ENCODE data around the gene PARS2.
A peak's percentile ranks its signal among the peaks of the same experiment; 100 is the strongest.

Gene PARS2

GRCh38 chr1:54716299-54717047 lies 47.9 kb downstream of the PARS2 start:
- H4K91ac ChIP-seq (ENCODE audit: low read depth, low read length), result no peak overlapping the region
- H3K9ac ChIP-seq (ENCODE audit: low read length), result peak overlapping the region; percentile 68
- H3K4me1 ChIP-seq (ENCODE audit: control insufficient read depth in 1 of 2, insufficient read depth in 2 of 2, low read length in 2 of 2), result peaks cover 4 to 5% of the 10 kb centered on the region in 2 experiments
- H3K4me2 ChIP-seq (ENCODE audit: low read length), result peak overlapping the region; percentile 83
- H2AFZ ChIP-seq (ENCODE audit: insufficient read depth, low read length, poor library complexity), result no peak overlapping the region
- WGBS (ENCODE audit: extremely low coverage, insufficient coverage, insufficient read length), result no CpG with 5 or more reads among the region's 8 CpGs
- H3K23ac ChIP-seq (ENCODE audit: low read length), result no peak overlapping the region
- H3K79me2 ChIP-seq (ENCODE audit: control insufficient read depth, insufficient read depth, low read length, poor library complexity), result peaks cover 3% of the 10 kb centered on the region
- no peak overlapping the region for H4K12ac ChIP-seq (ENCODE audit: low read depth, low read length)
- H3K27me3 ChIP-seq (ENCODE audit: insufficient read depth, low read length), result no peaks in the 10 kb centered on the region
- no peak overlapping the region for H3K18ac ChIP-seq (ENCODE audit: low read length)
- DNase-seq, result no peak
- peak overlapping the region; percentile 97 for H4K8ac ChIP-seq (ENCODE audit: low read depth, low read length)
- no peak overlapping the region for H3K4me3 ChIP-seq (ENCODE audit: low read depth, low read length)
- H2BK5ac ChIP-seq (ENCODE audit: low read depth, low read length, poor library complexity), result no peak overlapping the region
- H3K36me3 ChIP-seq (ENCODE audit: control insufficient read depth in 1 of 2, insufficient read depth in 2 of 2, low read length in 2 of 2), result peaks cover 3 to 8% of the 10 kb centered on the region in 2 experiments
- H3K79me1 ChIP-seq (ENCODE audit: low read length), result peaks cover 8% of the 10 kb centered on the region
- no peak overlapping the region for H2BK12ac ChIP-seq (ENCODE audit: low read length)
- no peak overlapping the region for H3K4ac ChIP-seq (ENCODE audit: low read depth, low read length)
- H3K14ac ChIP-seq (ENCODE audit: low read length), result no peak overlapping the region
- H2AK5ac ChIP-seq (ENCODE audit: low read length), result no peak overlapping the region
- peak overlapping the region; percentile 35 for H3K27ac ChIP-seq (ENCODE audit: low read depth, low read length)
- no peak overlapping the region for H2BK120ac ChIP-seq (ENCODE audit: insufficient read depth, low read length, poor library complexity)
- no peaks in the 10 kb centered on the region for H3K9me3 ChIP-seq (ENCODE audit: insufficient read depth, low read depth, low read length)

GRCh38 chr1:54715493-54716298 lies 48.6 kb downstream of the PARS2 start, which contains the start of gene TTC4:
Gene TTC4, plus strand, starts transcription at chr1:54715861. Its CDS starts 48 bp downstream, at chr1:54715909.
- H3K27me3 ChIP-seq (ENCODE audit: insufficient read depth, low read length), result no peaks in the 10 kb centered on the region
- peak within 1 kb of the TSS; percentile 82 for H3K14ac ChIP-seq (ENCODE audit: low read length)
- peak within 1 kb of the TSS; percentile 83 for H3K4me2 ChIP-seq (ENCODE audit: low read length)
- peaks cover 4 to 5% of the 10 kb centered on the region in 2 experiments for H3K4me1 ChIP-seq (ENCODE audit: control insufficient read depth in 1 of 2, insufficient read depth in 2 of 2, low read length in 2 of 2)
- no peak within 1 kb of the TSS for H2BK5ac ChIP-seq (ENCODE audit: low read depth, low read length, poor library complexity)
- peak within 1 kb of the TSS; percentile 75 for H4K91ac ChIP-seq (ENCODE audit: low read depth, low read length)
- H3K9ac ChIP-seq (ENCODE audit: low read length), result peak within 1 kb of the TSS; percentile 68
- no CpG with 5 or more reads among the region's 51 CpGs for WGBS (ENCODE audit: extremely low coverage, insufficient coverage, insufficient read length)
- peaks cover 3% of the 10 kb centered on the region for H3K79me2 ChIP-seq (ENCODE audit: control insufficient read depth, insufficient read depth, low read length, poor library complexity)
- peaks cover 8% of the 10 kb centered on the region for H3K79me1 ChIP-seq (ENCODE audit: low read length)
- peak within 1 kb of the TSS; percentile 53 for H3K4ac ChIP-seq (ENCODE audit: low read depth, low read length)
- H2BK12ac ChIP-seq (ENCODE audit: low read length), result no peak within 1 kb of the TSS
- H4K12ac ChIP-seq (ENCODE audit: low read depth, low read length), result peak within 1 kb of the TSS; percentile 84
- no peak within 1 kb of the TSS for H3K23ac ChIP-seq (ENCODE audit: low read length)
- peak within 1 kb of the TSS; percentile 27 for H2BK120ac ChIP-seq (ENCODE audit: insufficient read depth, low read length, poor library complexity)
- peak within 1 kb of the TSS; percentile 97 for H4K8ac ChIP-seq (ENCODE audit: low read depth, low read length)
- H3K18ac ChIP-seq (ENCODE audit: low read length), result peak within 1 kb of the TSS; percentile 86
- peak within 1 kb of the TSS; percentile 35 for H3K27ac ChIP-seq (ENCODE audit: low read depth, low read length)
- H2AFZ ChIP-seq (ENCODE audit: insufficient read depth, low read length, poor library complexity), result peak within 1 kb of the TSS; percentile 77
- peak within 1 kb of the TSS; percentile 33 for H2AK5ac ChIP-seq (ENCODE audit: low read length)
- H3K36me3 ChIP-seq (ENCODE audit: control insufficient read depth in 1 of 2, insufficient read depth in 2 of 2, low read length in 2 of 2), result peaks cover 3 to 8% of the 10 kb centered on the region in 2 experiments
- DNase-seq, result peak; percentile 65 to 88
- peak within 1 kb of the TSS; percentile 91 for H3K4me3 ChIP-seq (ENCODE audit: low read depth, low read length)
- H3K9me3 ChIP-seq (ENCODE audit: insufficient read depth, low read depth, low read length), result no peaks in the 10 kb centered on the region

GRCh38 chr1:54714881-54715492 lies 49.3 kb downstream of the PARS2 start:
- H2BK12ac ChIP-seq (ENCODE audit: low read length), result no peak overlapping the region
- H4K12ac ChIP-seq (ENCODE audit: low read depth, low read length), result peak overlapping the region; percentile 80
- H4K8ac ChIP-seq (ENCODE audit: low read depth, low read length), result peak overlapping the region; percentile 87
- H3K36me3 ChIP-seq (ENCODE audit: control insufficient read depth in 1 of 2, insufficient read depth in 2 of 2, low read length in 2 of 2), result peaks cover 3 to 8% of the 10 kb centered on the region in 2 experiments
- H3K18ac ChIP-seq (ENCODE audit: low read length), result no peak overlapping the region
- no peak overlapping the region for H3K4ac ChIP-seq (ENCODE audit: low read depth, low read length)
- H3K4me1 ChIP-seq (ENCODE audit: control insufficient read depth in 1 of 2, insufficient read depth in 2 of 2, low read length in 2 of 2), result peaks cover 4 to 5% of the 10 kb centered on the region in 2 experiments
- H3K79me1 ChIP-seq (ENCODE audit: low read length), result peaks cover 8% of the 10 kb centered on the region
- H3K4me2 ChIP-seq (ENCODE audit: low read length), result peak overlapping the region; percentile 83
- WGBS (ENCODE audit: extremely low coverage, insufficient coverage, insufficient read length), result no CpG with 5 or more reads among the region's 7 CpGs
- H2BK120ac ChIP-seq (ENCODE audit: insufficient read depth, low read length, poor library complexity), result peak overlapping the region; percentile 27
- peak overlapping the region; percentile 33 for H2AK5ac ChIP-seq (ENCODE audit: low read length)
- H3K27me3 ChIP-seq (ENCODE audit: insufficient read depth, low read length), result no peaks in the 10 kb centered on the region
- peak overlapping the region; percentile 36 for H4K91ac ChIP-seq (ENCODE audit: low read depth, low read length)
- peak overlapping the region; percentile 1 for H3K9ac ChIP-seq (ENCODE audit: low read length)
- H3K14ac ChIP-seq (ENCODE audit: low read length), result peak overlapping the region; percentile 9
- H3K27ac ChIP-seq (ENCODE audit: low read depth, low read length), result no peak overlapping the region
- H3K4me3 ChIP-seq (ENCODE audit: low read depth, low read length), result peak overlapping the region; percentile 91
- H3K79me2 ChIP-seq (ENCODE audit: control insufficient read depth, insufficient read depth, low read length, poor library complexity), result peaks cover 3% of the 10 kb centered on the region
- peak overlapping the region; percentile 69 for H2AFZ ChIP-seq (ENCODE audit: insufficient read depth, low read length, poor library complexity)
- DNase-seq, result no peak
- H3K23ac ChIP-seq (ENCODE audit: low read length), result no peak overlapping the region
- no peaks in the 10 kb centered on the region for H3K9me3 ChIP-seq (ENCODE audit: insufficient read depth, low read depth, low read length)
- no peak overlapping the region for H2BK5ac ChIP-seq (ENCODE audit: low read depth, low read length, poor library complexity)

- Histone ChIP-seq H3K23ac (ENCODE audit: low read length) (no peak overlapping the region), H2AFZ (ENCODE audit: insufficient read depth, low read length, poor library complexity) (no peak overlapping the region), H3K4me3 (ENCODE audit: low read depth, low read length) (no peak overlapping the region), H2BK120ac (ENCODE audit: insufficient read depth, low read length, poor library complexity) (no peak overlapping the region), H3K14ac (ENCODE audit: low read length) (no peak overlapping the region), H3K18ac (ENCODE audit: low read length) (no peak overlapping the region), H4K8ac (ENCODE audit: low read depth, low read length) (no peak overlapping the region), H2AK5ac (ENCODE audit: low read length) (no peak overlapping the region), H3K9me3 (ENCODE audit: insufficient read depth, low read depth, low read length) (no peaks in the 10 kb centered on the region), H3K27ac (ENCODE audit: low read depth, low read length) (no peak overlapping the region), H3K4me1 (ENCODE audit: control insufficient read depth in 1 of 2, insufficient read depth in 2 of 2, low read length in 2 of 2) (peaks cover 4 to 5% of the 10 kb centered on the region in 2 experiments), H2BK12ac (ENCODE audit: low read length) (no peak overlapping the region), H3K4ac (ENCODE audit: low read depth, low read length) (no peak overlapping the region), H4K12ac (ENCODE audit: low read depth, low read length) (no peak overlapping the region), H3K9ac (ENCODE audit: low read length) (no peak overlapping the region), H4K91ac (ENCODE audit: low read depth, low read length) (no peak overlapping the region), H2BK5ac (ENCODE audit: low read depth, low read length, poor library complexity) (no peak overlapping the region), H3K79me1 (ENCODE audit: low read length) (peaks cover 8% of the 10 kb centered on the region), H3K36me3 (ENCODE audit: control insufficient read depth in 1 of 2, insufficient read depth in 2 of 2, low read length in 2 of 2) (no peaks in the 10 kb centered on the region), H3K79me2 (ENCODE audit: control insufficient read depth, insufficient read depth, low read length, poor library complexity) (peaks cover 3% of the 10 kb centered on the region), H3K4me2 (ENCODE audit: low read length) (no peak overlapping the region), H3K27me3 (ENCODE audit: insufficient read depth, low read length) (no peaks in the 10 kb centered on the region)
- WGBS (ENCODE audit: extremely low coverage, insufficient coverage, insufficient read length), result no CpG with 5 or more reads among the region's 10 CpGs
- no peak for DNase-seq
Observed at GRCh38 chr1:54711536-54711935, 52.8 kb downstream of the PARS2 start.

All from trophoblast cell (in vitro differentiated cells and primary cell).